HepG2 (cell line): ENCODE results near the gene RAPGEF2. TPM values are rescaled to one million over a fixed set of nuclear protein-coding genes. Genes with fewer than 3 reads are reported as not detected.

Source experiments
- ATAC-seq: fragments of 200-7000 bp; cut with Tn5 transposase; 3 replicates; pipeline ENCODE4 v1.9.1; 2020; ENCODE audit warnings: mild to moderate bottlenecking, moderate library complexity
- BruUV-seq: library from RNA; stranded (reverse); fragments of 400-500 nt; replicated peaks from 2 replicates; lab custom pipeline; 2021; lab: Mats Ljungman, UMichigan
- CTCF ChIA-PET: fragments of 300-600 bp; formaldehyde crosslinking; extraction: SDS; loops from one replicate; lab custom pipeline; 2021; ENCODE audit warnings: low total read pairs, inconsistent platforms, low intra/inter-chr PET ratio; lab: Yijun Ruan, JAX
- POLR2A ChIA-PET: fragments of 350-600 bp; sonication (Branson Sonifier 250); formaldehyde crosslinking; loops from one replicate; lab custom pipeline; 2020; ENCODE audit warnings: antibody characterized with exemption, inconsistent platforms; lab: Yijun Ruan, JAX
- DNase-seq: peaks from one replicate; pipeline ENCODE4 v3.0.0-alpha.2; 2015; ENCODE audit warnings: low spot score
- FAIRE-seq: peaks from 3 replicates; lab custom pipeline; 2011; peaks lifted over from hg19 to GRCh38; lab: Jason Lieb, UNC
- H2AFZ ChIP-seq: one replicate; pipeline ENCODE4 v1.6.1; 2011; ENCODE audit warnings: low read length, inconsistent platforms
- H3K27ac ChIP-seq: fragments of 300-600 bp; 3 replicates; pipeline ENCODE4 v1.8.0; 2011; ENCODE audit warnings: mixed run types, mild to moderate bottlenecking, mixed read lengths, low read length, inconsistent platforms; ENCODE audit not compliant: insufficient read depth; ENCODE audit errors: extremely low read length
- H3K27me3 ChIP-seq, 2 experiments: fragments of 200-600 bp in 1 of 2; 2 replicates in 1 of 2; 3 replicates in 1 of 2; pipeline versions ENCODE4 v1.6.0 to v1.8.0; 2011; ENCODE audit warnings: low read length in 2 of 2, mild to moderate bottlenecking in 2 of 2, moderate library complexity in 2 of 2, inconsistent platforms in 1 of 2; ENCODE audit not compliant: insufficient read depth in 2 of 2, control insufficient read depth in 1 of 2
- H3K36me3 ChIP-seq, 2 experiments: fragments of 200-600 bp in 1 of 2; replicated peaks in 1 of 2; 2 replicates in 1 of 2; 3 replicates in 1 of 2; pipeline versions ENCODE4 v1.5.1 to v1.8.0; 2011; ENCODE audit warnings: low read length in 2 of 2, inconsistent platforms in 1 of 2; ENCODE audit not compliant: insufficient read depth in 2 of 2, control insufficient read depth in 1 of 2
- H3K4me1 ChIP-seq: 2 replicates; pipeline ENCODE4 v1.5.1; 2012; ENCODE audit warnings: low read length, inconsistent platforms; ENCODE audit not compliant: insufficient read depth
- H3K4me2 ChIP-seq: 2 replicates; pipeline ENCODE4 v1.6.0; 2011; ENCODE audit warnings: low read depth, low read length, inconsistent platforms
- H3K4me3 ChIP-seq, 3 experiments: fragments of 200-600 bp in 1 of 3; sonication (generic), shearing (Covaris generic) in 1 of 3; replicated peaks in 1 of 3; 2 replicates each; pipeline ENCODE4 v1.5.1; 2011 to 2016; ENCODE audit warnings: low read length in 3 of 3, inconsistent platforms in 2 of 3, low read depth in 2 of 3, mild to moderate bottlenecking in 2 of 3, control low read depth in 1 of 3, mixed read lengths in 1 of 3; ENCODE audit not compliant: insufficient read depth in 1 of 3
- H3K79me2 ChIP-seq: one replicate; pipeline ENCODE4 v1.6.1; 2011; ENCODE audit warnings: low read length, inconsistent platforms; ENCODE audit not compliant: insufficient read depth
- H3K9ac ChIP-seq: 2 replicates; pipeline ENCODE4 v1.6.0; 2011; ENCODE audit warnings: mild to moderate bottlenecking, low read depth, low read length, inconsistent platforms; ENCODE audit not compliant: insufficient read depth
- H3K9me3 ChIP-seq: 2 replicates; pipeline ENCODE4 v1.5.1; 2012; ENCODE audit warnings: mild to moderate bottlenecking, low read length
- H4K20me1 ChIP-seq: 2 replicates; pipeline ENCODE4 v1.6.0; 2011; ENCODE audit warnings: inconsistent platforms, mild to moderate bottlenecking, low read length, moderate library complexity; ENCODE audit not compliant: insufficient read depth
- CEBPZ ChIP-seq: IDR thresholded peaks from 2 replicates; pipeline ENCODE4 v1.6.1; 2012; ENCODE audit warnings: low read length, improper control_type of control experiment
- EP300 ChIP-seq, 3 experiments: sonication (generic) in 1 of 3; formaldehyde crosslinking in 1 of 3; IDR thresholded peaks; 2 replicates each; pipeline versions ENCODE4 v1.5.1 to v1.6.1; 2011 to 2020; ENCODE audit warnings: low read depth in 2 of 3, low read length in 2 of 3, borderline replicate concordance in 1 of 3, improper control_type of control experiment in 1 of 3, mild to moderate bottlenecking in 1 of 3, missing genetic modification reagents in 1 of 3, moderate library complexity in 1 of 3
- KLF9 ChIP-seq: IDR thresholded peaks from 2 replicates; pipeline ENCODE4 v1.6.1; 2016; ENCODE audit warnings: low read depth
- MIER2 ChIP-seq: IDR thresholded peaks from 2 replicates; pipeline ENCODE4 v1.6.1; 2016; ENCODE audit warnings: missing biosample characterization, missing genetic modification reagents
- PCBP2 ChIP-seq: fragments of 200-400 bp; formaldehyde crosslinking; optimal IDR thresholded peaks from 2 replicates; pipeline ENCODE3; 2018; ENCODE audit warnings: low read length, low read depth; ENCODE audit not compliant: poor library complexity, severe bottlenecking
- POGK ChIP-seq: sonication (generic); formaldehyde crosslinking; conservative IDR thresholded peaks from 2 replicates; pipeline ENCODE4 v1.8.0; 2022; ENCODE audit warnings: mild to moderate bottlenecking, moderate library complexity, missing genetic modification reagents
- SKI ChIP-seq: fragments of 450-650 bp; IDR thresholded peaks from one replicate; pipeline ENCODE4 v1.6.1; 2018; ENCODE audit warnings: mild to moderate bottlenecking; ENCODE audit not compliant: partially characterized antibody
- ZBTB42 ChIP-seq: sonication (generic); formaldehyde crosslinking; IDR thresholded peaks from 2 replicates; pipeline ENCODE4 v1.5.0; 2020; ENCODE audit warnings: mild to moderate bottlenecking, missing genetic modification reagents
- ZHX1 ChIP-seq: sonication (generic); formaldehyde crosslinking; IDR thresholded peaks from 2 replicates; pipeline ENCODE4 v1.8.1; 2022; ENCODE audit warnings: low read depth, mild to moderate bottlenecking, missing genetic modification reagents
- ZMYM2 ChIP-seq: sonication (generic); formaldehyde crosslinking; IDR thresholded peaks from 2 replicates; pipeline ENCODE4 v1.8.0; 2022; ENCODE audit warnings: mild to moderate bottlenecking, missing genetic modification reagents
- ZMYM4 ChIP-seq: sonication (generic); formaldehyde crosslinking; IDR thresholded peaks from 2 replicates; pipeline ENCODE4 v1.8.1; 2023; ENCODE audit warnings: mild to moderate bottlenecking, missing genetic modification reagents
- ZNF234 ChIP-seq: sonication (generic); formaldehyde crosslinking; conservative IDR thresholded peaks from 2 replicates; pipeline ENCODE4 v1.5.1; 2020; ENCODE audit warnings: mild to moderate bottlenecking, missing genetic modification reagents
- ZNF275 ChIP-seq: sonication (generic); formaldehyde crosslinking; IDR thresholded peaks from 2 replicates; pipeline ENCODE4 v1.8.0; 2022; ENCODE audit warnings: missing genetic modification reagents, mild to moderate bottlenecking, inconsistent platforms, borderline replicate concordance
- ZNF382 ChIP-seq: sonication (generic); formaldehyde crosslinking; IDR thresholded peaks from 2 replicates; pipeline ENCODE4 v1.5.0; 2020; ENCODE audit warnings: missing genetic modification reagents, mild to moderate bottlenecking, borderline replicate concordance
- WGBS: methylation state at CpG from one replicate; pipeline ENCODE4 v1.1.6; 2017; ENCODE audit warnings: low lambda C conversion rate; 5-methylcytosine and 5-hydroxymethylcytosine counted together
- in situ Hi-C: cut with HindIII; loops from 2 replicates; pipeline ENCODE4 v1.10.0; 2017; ENCODE audit warnings: low pct_unique_long_range_greater_than_20kb; ENCODE audit not compliant: extremely low pct_ligation_motif_present
- intact Hi-C: fragments of 100-400 bp; cut with micrococcal nuclease; formaldehyde crosslinking; loops from one replicate; pipeline ENCODE4 v1.10.0; 2022; ENCODE audit not compliant: unreplicated experiment
- polyA plus RNA-seq, 8 experiments: library from polyadenylated mRNA; depleted of rRNA in 3 of 8; stranded (reverse) in 7 of 8; unstranded in 1 of 8; fragments of >200 nt; fragmentation: Illumina TruSeq in 4 of 8; extraction: Trizol in 4 of 8; gene quantifications; 2 replicates each; pipeline versions ENCODE4 v1.2.1 to v1.2.3, GENCODE V29; 2011 to 2016; ENCODE audit warnings: low read depth in 4 of 8, missing spikeins in 1 of 8, mixed read lengths in 1 of 8; ENCODE audit not compliant: insufficient read depth in 1 of 8
- total RNA-seq, 5 experiments: library from RNA; depleted of rRNA; stranded (reverse); fragments of >200 nt; fragmentation: Illumina TruSeq; extraction: Trizol; gene quantifications; 2 replicates each; pipeline ENCODE4 v1.2.3, GENCODE V29; 2016; ENCODE audit warnings: low read depth in 1 of 5

Gene RAPGEF2
- total and polyA plus RNA-seq, 2 of the 13 experiments (the other 11 are each of a cell fraction or from before 2014, with no cell fraction given) = 19.2 to 23.0 TPM

DNA sequence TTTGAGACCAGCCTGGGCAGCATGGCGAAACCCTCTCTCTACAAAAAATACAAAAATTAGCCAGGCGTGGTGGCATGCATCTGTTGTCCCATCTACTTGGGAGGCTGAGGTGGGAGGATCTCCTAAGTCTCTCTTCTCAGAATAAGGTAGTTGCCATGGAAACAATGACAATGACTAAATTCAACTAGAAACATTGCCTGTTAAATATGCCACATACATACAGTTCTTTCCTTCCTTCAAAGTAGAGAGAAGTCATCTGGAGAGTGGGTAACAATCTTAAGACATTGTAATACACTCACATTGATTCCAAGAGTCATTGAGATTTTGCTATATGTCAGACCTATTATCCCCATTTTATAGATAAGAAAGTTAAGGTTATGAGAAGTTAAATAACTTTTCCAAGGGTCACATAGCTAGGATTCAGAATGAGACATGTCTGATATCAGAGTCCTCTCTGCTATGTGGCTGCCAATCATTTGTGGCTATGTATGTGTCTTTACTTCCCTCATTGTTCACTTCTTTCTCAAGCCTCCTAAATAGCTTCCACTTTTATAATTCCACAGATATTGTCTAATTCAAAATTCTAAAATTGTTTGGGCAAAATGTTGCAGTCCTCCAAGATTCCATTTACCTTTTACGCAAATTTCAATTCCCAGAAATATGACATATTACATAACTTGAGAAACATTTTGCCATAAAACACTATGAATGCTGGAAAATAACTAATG, 37.2 kb upstream of the RAPGEF2 start:
- H2AFZ ChIP-seq = no peak overlapping the region
- ChIA-PET CTCF (no interaction called here), POLR2A (no interaction called here)
- H3K36me3 ChIP-seq = no peaks in the 10 kb centered on the region
- no peaks in the 10 kb centered on the region for H4K20me1 ChIP-seq
- FAIRE-seq (no peak), DNase-seq (no peak), ATAC-seq (no peak)
- H3K9ac ChIP-seq = no peak overlapping the region
- WGBS = 71% methylated on average over 3 of the region's 3 CpGs
- no peaks in the 10 kb centered on the region for H3K27me3 ChIP-seq
- intact Hi-C loops = no loop called here
- H3K27ac ChIP-seq = no peak overlapping the region
- no peak overlapping the region for H3K4me2 ChIP-seq
- no peaks in the 10 kb centered on the region for H3K9me3 ChIP-seq
- no TSS peak for BruUV-seq
- no peaks in the 10 kb centered on the region for H3K79me2 ChIP-seq
- H3K4me3 ChIP-seq = no peak overlapping the region
- in situ Hi-C loops = no loop called here
- peaks cover 15% of the 10 kb centered on the region for H3K4me1 ChIP-seq
- no peak for TF ChIP-seq POGK (CRISPR knock-in tag)
- TF ChIP-seq ZNF234 (CRISPR knock-in tag) = no peak
- no peak for TF ChIP-seq ZHX1 (CRISPR knock-in tag)
- no peak for TF ChIP-seq ZMYM4
- TF ChIP-seq CEBPZ = no peak
- TF ChIP-seq MIER2 = no peak
- TF ChIP-seq PCBP2 = no peak
- TF ChIP-seq ZBTB42 (CRISPR knock-in tag) = no peak
- TF ChIP-seq KLF9 (CRISPR knock-in tag) = no peak
- TF ChIP-seq SKI = no peak
- TF ChIP-seq ZMYM2 (CRISPR knock-in tag) = no peak
- TF ChIP-seq EP300 (IDR thresholded peaks at IDR 0.05; ENCODE audit: low read depth in 2 of 2, low read length in 2 of 2) = no peak
- TF ChIP-seq EP300 (CRISPR knock-in tag; IDR thresholded peaks at IDR 0.05; ENCODE audit: borderline replicate concordance) = no peak
- no peak for TF ChIP-seq ZNF275 (CRISPR knock-in tag)
- TF ChIP-seq ZNF382 (CRISPR knock-in tag) = no peak
